NCI-H1930 (cell line): Measurements from ENCODE around the gene FXYD4.
"Not testable (repeated sequence)": the region's sequence is repeated elsewhere in the genome, so short reads cannot be mapped to it uniquely, and the experiment has no call there.

Source experiments
- DNase-seq, 2 experiments: peaks; one replicate each; lab custom pipeline; 2025; lab: John Stamatoyannopoulos, UW

The FXYD4 gene

GRCh38 chr10:43375401-43376020, 4.1 kb downstream of the FXYD4 start:
- no peak for DNase-seq

- no peak for DNase-seq
These were observed 4.7 kb downstream of the FXYD4 start for GRCh38 chr10:43376046-43376635.

GRCh38 chr10:43376828-43377423, 5.5 kb downstream of the FXYD4 start:
- no peak for DNase-seq

- no peak for DNase-seq
These were observed 6.0 kb downstream of the FXYD4 start for GRCh38 chr10:43377424-43377883.

- DNase-seq, result no peak
These were observed 9.3 kb downstream of the FXYD4 start for GRCh38 chr10:43380610-43381222.

- DNase-seq, result no peak
These were observed 12.0 kb downstream of the FXYD4 start for GRCh38 chr10:43383204-43383971.

- DNase-seq, result no peak
These were observed 13.1 kb downstream of the FXYD4 start for GRCh38 chr10:43384252-43385221.

- no peak for DNase-seq
These were observed 14.1 kb downstream of the FXYD4 start for GRCh38 chr10:43385412-43386004.

GRCh38 chr10:43386549-43386948, 15.1 kb downstream of the FXYD4 start:
- DNase-seq, result no peak

- no peak for DNase-seq
These were observed 15.7 kb downstream of the FXYD4 start for GRCh38 chr10:43386981-43387677.

GRCh38 chr10:43387678-43388032, 16.2 kb downstream of the FXYD4 start:
- DNase-seq, result no peak

GRCh38 chr10:43389867-43390266, 18.4 kb downstream of the FXYD4 start:
- no peak for DNase-seq

- DNase-seq, result no peak
These were observed 18.9 kb downstream of the FXYD4 start for GRCh38 chr10:43390333-43390732.

GRCh38 chr10:43390759-43391158, 19.3 kb downstream of the FXYD4 start:
- no peak for DNase-seq

GRCh38 chr10:43391496-43391895, 20.1 kb downstream of the FXYD4 start:
- DNase-seq, result no peak

GRCh38 chr10:43392748-43393147, 21.3 kb downstream of the FXYD4 start:
- DNase-seq, result no peak

GRCh38 chr10:43393186-43393585, 21.8 kb downstream of the FXYD4 start:
- DNase-seq, result not testable (repeated sequence)

GRCh38 chr10:43393606-43394360, 22.3 kb downstream of the FXYD4 start:
- no peak for DNase-seq

GRCh38 chr10:43394868-43395267, 23.4 kb downstream of the FXYD4 start:
- DNase-seq, result no peak
